Activated CD4-positive, alpha-beta T cell treated with anti-CD3 and anti-CD28 coated beads for 24 hours (primary cell): Measurements from ENCODE around the gene CELF1.

Experiments
- DNase-seq, 2 donors: peaks; one replicate each; pipeline ENCODE4 v3.0.0-alpha.2; 2020; ENCODE audit warnings: low read depth in 2 of 2

Gene CELF1

DNA sequence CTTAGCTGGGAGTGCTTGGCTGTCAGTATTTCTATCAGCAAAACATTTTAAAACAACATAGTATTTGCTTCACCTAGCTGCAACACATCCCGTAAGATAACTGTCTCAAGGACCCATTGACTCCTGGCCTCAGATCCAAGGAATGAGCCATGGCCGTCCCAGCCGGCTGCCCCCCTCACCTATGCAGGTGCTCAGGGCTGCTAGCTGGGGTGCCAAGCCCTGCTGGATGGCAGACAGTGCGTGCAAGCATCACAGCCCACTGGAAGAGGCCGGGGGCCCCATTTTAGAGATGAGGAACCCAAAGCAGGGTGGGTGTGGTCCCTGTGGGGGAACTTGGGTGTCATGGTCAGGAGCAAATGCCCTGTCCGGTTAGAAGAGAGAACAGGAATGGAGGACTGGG lies 135.2 kb downstream of the CELF1 start:
- DNase-seq, result no peak

DNA sequence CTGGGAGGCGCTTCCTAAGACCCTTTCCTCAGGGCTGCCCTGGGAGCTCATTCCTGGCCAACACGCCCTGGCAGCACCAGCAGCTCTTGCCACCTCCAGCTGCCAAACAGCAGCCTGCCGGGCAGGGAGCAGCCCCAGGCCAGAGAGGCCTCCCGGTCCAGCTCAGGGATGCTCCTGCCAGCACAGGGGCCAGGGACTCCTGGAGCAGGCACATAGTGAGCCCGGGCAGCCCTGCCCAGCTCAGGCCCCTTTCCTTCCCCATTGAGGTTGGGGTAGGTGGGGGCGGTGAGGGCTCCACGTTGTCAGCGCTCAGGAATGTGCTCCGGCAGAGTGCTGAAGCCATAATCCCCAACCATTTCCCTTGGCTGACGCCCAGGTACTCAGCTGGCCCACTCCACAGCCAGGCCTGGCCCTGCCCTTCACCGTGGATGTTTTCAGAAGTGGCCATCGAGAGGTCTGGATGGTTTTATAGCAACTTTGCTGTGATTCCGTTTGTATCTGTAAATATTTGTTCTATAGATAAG lies 136.9 kb downstream of the CELF1 start:
- DNase-seq, result no peak
